Measurements from ENCODE around the gene PARP16. TPM values are rescaled to one million over a fixed set of nuclear protein-coding genes. Genes with fewer than 3 reads are reported as not detected.

PARP16 gene
- total RNA-seq, 1 donor from 2014 or later: 8.7 TPM

DNA sequence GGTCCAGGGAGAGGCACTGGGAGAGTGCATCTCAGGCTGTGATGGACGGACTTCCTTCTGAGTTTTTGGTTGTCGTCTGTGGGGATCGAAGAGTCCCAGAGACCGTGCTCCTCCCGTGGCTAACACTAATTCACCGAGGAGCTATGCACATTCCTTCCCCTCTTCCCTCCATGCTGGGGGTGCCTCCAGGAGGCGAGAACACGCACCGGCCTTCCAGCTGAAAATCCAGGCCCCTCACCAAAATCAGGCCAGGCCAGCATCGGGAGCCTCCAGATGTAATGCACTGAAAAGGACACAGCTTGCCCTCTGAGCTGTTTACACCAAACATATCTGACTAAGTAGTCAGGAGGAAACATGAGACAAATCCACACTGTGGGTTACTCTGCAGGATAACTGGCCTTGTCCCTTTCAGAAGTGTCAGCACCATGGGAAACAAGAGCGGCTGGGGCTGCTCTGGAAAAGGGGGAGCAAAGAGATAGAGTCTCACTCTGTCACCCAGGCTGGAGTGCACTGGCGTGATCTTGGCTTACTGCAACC is 23.3 kb upstream of the PARP16 start:
- Mint-ChIP-seq H3K4me3 (ENCODE audit: unreplicated experiment) (no peak overlapping the region), H3K9me3 (ENCODE audit: low read depth) (no peaks in the 10 kb centered on the region), H3K36me3 (ENCODE audit: low read depth) (no peaks in the 10 kb centered on the region), H3K4me1 (ENCODE audit: low read depth) (peaks cover 12% of the 10 kb centered on the region), H3K27me3 (ENCODE audit: low read depth) (peaks cover 4% of the 10 kb centered on the region), H3K27ac (ENCODE audit: unreplicated experiment) (no peak overlapping the region)
- TF ChIP-seq, protein P1, sequence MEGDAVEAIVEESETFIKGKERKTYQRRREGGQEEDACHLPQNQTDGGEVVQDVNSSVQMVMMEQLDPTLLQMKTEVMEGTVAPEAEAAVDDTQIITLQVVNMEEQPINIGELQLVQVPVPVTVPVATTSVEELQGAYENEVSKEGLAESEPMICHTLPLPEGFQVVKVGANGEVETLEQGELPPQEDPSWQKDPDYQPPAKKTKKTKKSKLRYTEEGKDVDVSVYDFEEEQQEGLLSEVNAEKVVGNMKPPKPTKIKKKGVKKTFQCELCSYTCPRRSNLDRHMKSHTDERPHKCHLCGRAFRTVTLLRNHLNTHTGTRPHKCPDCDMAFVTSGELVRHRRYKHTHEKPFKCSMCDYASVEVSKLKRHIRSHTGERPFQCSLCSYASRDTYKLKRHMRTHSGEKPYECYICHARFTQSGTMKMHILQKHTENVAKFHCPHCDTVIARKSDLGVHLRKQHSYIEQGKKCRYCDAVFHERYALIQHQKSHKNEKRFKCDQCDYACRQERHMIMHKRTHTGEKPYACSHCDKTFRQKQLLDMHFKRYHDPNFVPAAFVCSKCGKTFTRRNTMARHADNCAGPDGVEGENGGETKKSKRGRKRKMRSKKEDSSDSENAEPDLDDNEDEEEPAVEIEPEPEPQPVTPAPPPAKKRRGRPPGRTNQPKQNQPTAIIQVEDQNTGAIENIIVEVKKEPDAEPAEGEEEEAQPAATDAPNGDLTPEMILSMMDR (IDR thresholded peaks at IDR 0.05): no peak
- DNase-seq (ENCODE audit: low spot score): peak; percentile 13

DNA sequence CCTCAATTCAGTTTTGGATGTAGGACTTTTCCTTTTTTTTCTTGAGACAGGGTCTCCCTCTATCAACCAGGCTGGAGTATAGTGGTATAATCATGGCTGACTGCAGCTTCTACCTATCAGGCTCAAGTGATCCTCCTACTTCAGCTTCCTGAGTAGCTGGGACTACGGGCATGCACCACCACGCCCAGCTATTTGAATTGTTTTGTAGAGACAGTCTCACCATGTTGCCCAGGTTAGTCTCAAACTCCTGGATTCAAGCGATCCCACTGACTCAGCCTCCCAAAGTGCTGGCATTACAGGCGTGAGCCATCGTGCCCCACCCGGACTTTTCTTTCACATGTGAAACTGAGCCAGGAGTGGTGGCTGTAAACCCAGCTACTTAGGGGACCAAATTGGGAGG is 21.3 kb upstream of the PARP16 start:
- no peaks in the 10 kb centered on the region for H3K9me3 Mint-ChIP-seq (ENCODE audit: low read depth)
- TF ChIP-seq, protein P1 (IDR thresholded peaks at IDR 0.05): no peak
- H3K4me3 Mint-ChIP-seq (ENCODE audit: unreplicated experiment): no peak overlapping the region
- H3K4me1 Mint-ChIP-seq (ENCODE audit: low read depth): peaks cover 28% of the 10 kb centered on the region
- H3K36me3 Mint-ChIP-seq (ENCODE audit: low read depth): no peaks in the 10 kb centered on the region
- no peaks in the 10 kb centered on the region for H3K27me3 Mint-ChIP-seq (ENCODE audit: low read depth)
- no peak overlapping the region for H3K27ac Mint-ChIP-seq (ENCODE audit: unreplicated experiment)
- DNase-seq (ENCODE audit: low spot score): peak; percentile 20

DNA sequence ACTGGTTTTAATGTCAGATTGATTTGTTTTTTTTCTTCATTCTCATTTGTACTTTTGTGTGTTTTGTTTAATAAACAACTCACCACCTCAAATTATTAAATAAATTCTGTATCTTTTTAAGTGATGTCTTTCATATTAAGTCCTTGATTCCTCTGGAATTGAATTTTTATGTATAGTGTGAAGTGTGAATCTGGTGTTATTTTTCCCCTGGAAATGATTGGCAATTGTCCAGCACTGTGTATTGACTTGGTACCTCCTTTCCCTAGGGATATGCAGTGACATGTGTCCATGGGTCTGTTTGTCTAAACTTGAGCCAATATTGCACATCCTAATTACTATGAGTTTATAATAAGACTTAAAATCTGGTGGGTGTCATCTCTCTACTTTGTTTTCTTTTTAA is 19.9 kb upstream of the PARP16 start:
- no peaks in the 10 kb centered on the region for H3K36me3 Mint-ChIP-seq (ENCODE audit: low read depth)
- H3K27ac Mint-ChIP-seq (ENCODE audit: unreplicated experiment): no peak overlapping the region
- H3K4me1 Mint-ChIP-seq (ENCODE audit: low read depth): peaks cover 28% of the 10 kb centered on the region
- H3K9me3 Mint-ChIP-seq (ENCODE audit: low read depth): no peaks in the 10 kb centered on the region
- TF ChIP-seq, protein P1 (IDR thresholded peaks at IDR 0.05): no peak
- no peaks in the 10 kb centered on the region for H3K27me3 Mint-ChIP-seq (ENCODE audit: low read depth)
- no peak for DNase-seq (ENCODE audit: low spot score)
- H3K4me3 Mint-ChIP-seq (ENCODE audit: unreplicated experiment): no peak overlapping the region

DNA sequence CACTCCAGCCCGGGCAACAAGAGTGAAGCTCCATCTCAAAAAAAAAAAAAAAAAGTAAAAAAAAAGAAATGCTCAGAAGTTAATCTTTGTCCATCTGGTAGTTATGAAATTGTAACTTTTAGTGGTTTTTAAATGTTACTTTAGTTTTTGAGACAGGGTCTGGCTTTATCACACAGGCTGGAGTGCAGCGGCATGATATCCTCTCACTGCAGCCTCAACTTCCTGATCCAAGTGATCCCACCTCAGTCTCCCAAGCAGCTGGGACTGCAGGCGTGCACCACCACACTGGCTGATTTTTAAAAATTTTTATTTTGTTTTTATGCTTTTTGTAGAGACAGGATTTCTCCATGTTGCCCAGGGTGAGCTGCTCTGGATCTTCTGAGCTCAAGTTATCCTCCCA is 19.1 kb upstream of the PARP16 start:
- no peaks in the 10 kb centered on the region for H3K27me3 Mint-ChIP-seq (ENCODE audit: low read depth)
- H3K36me3 Mint-ChIP-seq (ENCODE audit: low read depth): no peaks in the 10 kb centered on the region
- H3K4me1 Mint-ChIP-seq (ENCODE audit: low read depth): peaks cover 28% of the 10 kb centered on the region
- no peaks in the 10 kb centered on the region for H3K9me3 Mint-ChIP-seq (ENCODE audit: low read depth)
- TF ChIP-seq, protein P1 (IDR thresholded peaks at IDR 0.05): no peak
- H3K4me3 Mint-ChIP-seq (ENCODE audit: unreplicated experiment): no peak overlapping the region
- DNase-seq (ENCODE audit: low spot score): peak; percentile 12
- no peak overlapping the region for H3K27ac Mint-ChIP-seq (ENCODE audit: unreplicated experiment)

DNA sequence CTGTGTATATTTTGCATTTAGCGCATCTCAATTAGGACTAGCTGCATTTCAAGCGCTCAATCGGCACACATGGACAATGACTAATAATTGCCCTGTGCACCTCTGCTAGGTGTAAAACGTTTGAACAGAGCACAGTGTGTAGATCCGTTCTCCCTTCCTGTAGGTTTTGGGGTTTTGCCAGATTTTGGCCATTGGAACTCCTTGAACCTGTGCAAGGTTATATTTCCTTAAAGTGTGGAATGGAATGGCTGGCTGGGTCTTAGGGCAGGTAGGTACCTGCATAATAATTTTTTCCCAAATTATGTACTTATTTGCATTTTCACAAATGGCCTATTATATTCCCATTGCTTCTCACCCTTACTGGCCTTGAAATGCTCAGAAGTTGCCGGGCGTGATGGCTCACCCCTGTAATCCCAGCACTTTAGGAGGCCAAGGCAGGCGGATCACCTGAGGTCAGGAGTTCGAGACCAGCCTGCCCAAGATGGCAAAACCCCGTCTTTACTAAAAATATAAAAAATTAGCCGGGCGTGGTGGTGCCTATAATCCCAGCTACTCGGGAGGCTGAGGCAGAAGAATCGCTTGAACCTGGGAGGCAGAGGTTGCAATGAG is 18.6 kb upstream of the PARP16 start:
- no peaks in the 10 kb centered on the region for H3K9me3 Mint-ChIP-seq (ENCODE audit: low read depth)
- H3K4me3 Mint-ChIP-seq (ENCODE audit: unreplicated experiment): peak overlapping the region; percentile 39
- TF ChIP-seq, protein P1 (IDR thresholded peaks at IDR 0.05): no peak

More for the DNA sequence above, 18.6 kb upstream of the PARP16 start:
- Mint-ChIP-seq H3K27ac (ENCODE audit: unreplicated experiment) (peak overlapping the region; percentile 95), H3K36me3 (ENCODE audit: low read depth) (no peaks in the 10 kb centered on the region), H3K27me3 (ENCODE audit: low read depth) (no peaks in the 10 kb centered on the region), H3K4me1 (ENCODE audit: low read depth) (peaks cover 28% of the 10 kb centered on the region)
- peak; percentile 20 for DNase-seq (ENCODE audit: low spot score)
